ENCODE measurements around the gene BCO1.
A peak's percentile ranks its signal among the peaks of the same experiment; 100 is the strongest.

Gene BCO1

DNA sequence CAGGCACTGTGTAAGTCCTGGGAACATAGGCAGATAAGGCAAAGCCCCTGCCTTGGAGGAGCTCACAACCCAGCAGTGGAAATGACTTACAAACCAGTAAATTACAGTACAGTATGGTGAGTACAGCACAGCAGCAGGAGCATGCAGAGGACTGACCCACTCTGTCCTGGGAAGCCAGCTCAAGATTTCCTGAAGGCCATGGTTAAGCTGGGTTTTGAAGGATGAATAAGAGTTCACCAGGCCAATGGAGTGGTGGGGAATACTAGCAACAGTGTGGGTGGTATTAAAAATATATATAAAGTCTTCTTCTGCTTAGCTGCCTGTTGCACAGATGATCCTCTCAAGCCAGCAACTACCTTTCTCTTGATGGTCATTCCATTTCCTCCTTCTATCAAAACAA lies 73.3 kb downstream of the BCO1 start:
- DNase-seq (ENCODE audit: low spot score) (no peak), ATAC-seq (ENCODE audit: low read depth) (no peak)
- H3K27me3 ChIP-seq (ENCODE audit: insufficient read depth, poor library complexity, severe bottlenecking) = no peaks in the 10 kb centered on the region
- H3K4me3 ChIP-seq (ENCODE audit: severe bottlenecking) = no peak overlapping the region
- H3K36me3 ChIP-seq (ENCODE audit: low read depth) = no peaks in the 10 kb centered on the region
- H3K4me1 ChIP-seq (ENCODE audit: insufficient read depth, poor library complexity, severe bottlenecking) = no peaks in the 10 kb centered on the region
- TF ChIP-seq, protein P1, sequence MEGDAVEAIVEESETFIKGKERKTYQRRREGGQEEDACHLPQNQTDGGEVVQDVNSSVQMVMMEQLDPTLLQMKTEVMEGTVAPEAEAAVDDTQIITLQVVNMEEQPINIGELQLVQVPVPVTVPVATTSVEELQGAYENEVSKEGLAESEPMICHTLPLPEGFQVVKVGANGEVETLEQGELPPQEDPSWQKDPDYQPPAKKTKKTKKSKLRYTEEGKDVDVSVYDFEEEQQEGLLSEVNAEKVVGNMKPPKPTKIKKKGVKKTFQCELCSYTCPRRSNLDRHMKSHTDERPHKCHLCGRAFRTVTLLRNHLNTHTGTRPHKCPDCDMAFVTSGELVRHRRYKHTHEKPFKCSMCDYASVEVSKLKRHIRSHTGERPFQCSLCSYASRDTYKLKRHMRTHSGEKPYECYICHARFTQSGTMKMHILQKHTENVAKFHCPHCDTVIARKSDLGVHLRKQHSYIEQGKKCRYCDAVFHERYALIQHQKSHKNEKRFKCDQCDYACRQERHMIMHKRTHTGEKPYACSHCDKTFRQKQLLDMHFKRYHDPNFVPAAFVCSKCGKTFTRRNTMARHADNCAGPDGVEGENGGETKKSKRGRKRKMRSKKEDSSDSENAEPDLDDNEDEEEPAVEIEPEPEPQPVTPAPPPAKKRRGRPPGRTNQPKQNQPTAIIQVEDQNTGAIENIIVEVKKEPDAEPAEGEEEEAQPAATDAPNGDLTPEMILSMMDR (IDR thresholded peaks at IDR 0.05; ENCODE audit: poor library complexity, severe bottlenecking) = no peak
- H3K9me3 ChIP-seq (ENCODE audit: severe bottlenecking) = no peaks in the 10 kb centered on the region
- H3K27ac ChIP-seq (ENCODE audit: poor library complexity, severe bottlenecking) = no peak overlapping the region

DNA sequence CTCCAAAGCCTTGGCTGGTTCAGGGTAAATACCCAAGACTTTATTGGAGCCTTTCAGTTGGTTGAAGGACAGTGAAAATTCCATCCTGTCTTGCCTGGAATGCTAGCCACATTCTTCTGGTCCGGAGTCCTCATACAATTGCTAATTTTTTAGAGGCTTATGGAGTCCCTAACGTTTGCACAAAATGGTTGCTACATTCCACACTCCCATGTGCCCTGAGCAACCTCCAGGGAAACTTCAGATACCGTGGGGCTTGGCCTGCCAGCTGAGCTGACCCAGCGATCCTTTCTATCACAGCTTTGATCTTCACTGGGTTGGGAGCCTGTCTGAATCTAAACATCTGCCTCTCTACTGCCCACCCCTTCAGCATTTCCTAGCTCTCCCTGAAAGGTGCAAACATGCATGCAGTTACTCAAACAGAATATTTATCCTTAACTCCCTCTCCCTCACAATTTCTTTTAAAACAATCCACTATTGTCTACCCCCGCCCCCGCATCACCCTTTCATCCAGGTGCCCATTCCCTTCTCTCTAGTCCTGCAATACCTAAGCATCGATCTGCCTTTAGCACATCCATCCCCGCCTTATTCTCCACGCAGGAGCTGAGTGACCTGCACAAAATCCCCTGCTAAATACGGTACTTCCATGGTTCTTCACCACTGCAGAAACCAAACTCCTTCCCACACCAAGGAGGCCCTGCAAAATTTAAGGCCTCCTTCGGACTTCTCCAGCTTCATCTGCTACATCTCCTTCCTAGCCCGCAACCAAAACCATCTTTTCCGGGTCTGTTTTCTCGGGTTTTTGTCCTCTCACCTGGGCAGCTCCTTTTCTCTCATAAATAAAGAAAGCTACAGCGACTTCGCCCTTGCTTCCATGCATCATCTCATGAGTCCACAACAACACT lies 75.5 kb downstream of the BCO1 start:
- no peaks in the 10 kb centered on the region for H3K36me3 ChIP-seq (ENCODE audit: low read depth)
- no peak for DNase-seq (ENCODE audit: low spot score)
- no peaks in the 10 kb centered on the region for H3K27me3 ChIP-seq (ENCODE audit: insufficient read depth, poor library complexity, severe bottlenecking)
- peaks cover 4% of the 10 kb centered on the region for H3K4me1 ChIP-seq (ENCODE audit: insufficient read depth, poor library complexity, severe bottlenecking)
- peak overlapping the region; percentile 45 for H3K27ac ChIP-seq (ENCODE audit: poor library complexity, severe bottlenecking)
- H3K9me3 ChIP-seq (ENCODE audit: severe bottlenecking) = no peaks in the 10 kb centered on the region
- no peak for ATAC-seq (ENCODE audit: low read depth)
- TF ChIP-seq, protein P1 (IDR thresholded peaks at IDR 0.05; ENCODE audit: poor library complexity, severe bottlenecking) = no peak
- peak overlapping the region; percentile 62 for H3K4me3 ChIP-seq (ENCODE audit: severe bottlenecking)

DNA sequence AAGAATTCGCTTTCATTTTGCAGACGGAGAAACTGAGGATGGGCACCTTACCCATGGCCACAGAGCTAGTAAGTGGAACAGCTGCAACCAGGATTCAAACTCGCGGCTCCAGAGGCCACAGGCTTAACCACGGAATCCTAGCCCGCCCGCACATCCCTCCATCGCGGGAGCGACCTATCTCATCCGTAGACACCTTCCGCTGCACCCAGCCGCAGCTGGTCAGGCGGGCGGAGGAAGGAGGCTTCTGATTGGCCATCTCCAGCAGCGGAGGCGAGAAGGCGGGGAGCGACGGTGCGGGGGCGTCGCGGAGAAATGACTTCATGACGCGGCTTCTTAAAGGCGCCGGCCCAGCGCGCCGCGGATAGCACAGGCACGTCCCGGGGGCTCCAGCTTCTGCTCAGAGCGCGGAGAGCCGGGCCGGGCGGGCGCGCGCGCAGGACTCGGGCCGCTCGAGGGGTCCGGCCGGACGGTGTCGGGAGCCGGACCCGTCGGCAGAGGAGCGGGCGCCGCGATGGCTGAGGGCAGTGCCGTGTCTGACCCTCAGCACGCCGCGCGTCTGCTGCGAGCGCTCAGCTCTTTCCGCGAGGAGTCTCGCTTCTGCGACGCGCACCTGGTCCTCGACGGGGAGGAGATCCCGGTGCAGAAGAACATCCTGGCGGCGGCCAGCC lies 76.2 kb downstream of the BCO1 start, which contains the start of gene GAN:
Gene GAN (plus strand): TSS at position 360 of the 668 bp plus-strand sequence. CDS start 152 bp downstream, at position 512.
- Histone ChIP-seq H3K27ac (ENCODE audit: poor library complexity, severe bottlenecking) (peak within 1 kb of the TSS; percentile 45), H3K4me3 (ENCODE audit: severe bottlenecking) (peak within 1 kb of the TSS; percentile 62), H3K4me1 (ENCODE audit: insufficient read depth, poor library complexity, severe bottlenecking) (peaks cover 11% of the 10 kb centered on the region), H3K9me3 (ENCODE audit: severe bottlenecking) (no peaks in the 10 kb centered on the region), H3K36me3 (ENCODE audit: low read depth) (no peaks in the 10 kb centered on the region), H3K27me3 (ENCODE audit: insufficient read depth, poor library complexity, severe bottlenecking) (no peaks in the 10 kb centered on the region)
- DNase-seq (ENCODE audit: low spot score) (peak; percentile 95), ATAC-seq (ENCODE audit: low read depth) (peak; percentile 95)
- TF ChIP-seq, protein P1 (IDR thresholded peaks at IDR 0.05; ENCODE audit: poor library complexity, severe bottlenecking) = no peak

DNA sequence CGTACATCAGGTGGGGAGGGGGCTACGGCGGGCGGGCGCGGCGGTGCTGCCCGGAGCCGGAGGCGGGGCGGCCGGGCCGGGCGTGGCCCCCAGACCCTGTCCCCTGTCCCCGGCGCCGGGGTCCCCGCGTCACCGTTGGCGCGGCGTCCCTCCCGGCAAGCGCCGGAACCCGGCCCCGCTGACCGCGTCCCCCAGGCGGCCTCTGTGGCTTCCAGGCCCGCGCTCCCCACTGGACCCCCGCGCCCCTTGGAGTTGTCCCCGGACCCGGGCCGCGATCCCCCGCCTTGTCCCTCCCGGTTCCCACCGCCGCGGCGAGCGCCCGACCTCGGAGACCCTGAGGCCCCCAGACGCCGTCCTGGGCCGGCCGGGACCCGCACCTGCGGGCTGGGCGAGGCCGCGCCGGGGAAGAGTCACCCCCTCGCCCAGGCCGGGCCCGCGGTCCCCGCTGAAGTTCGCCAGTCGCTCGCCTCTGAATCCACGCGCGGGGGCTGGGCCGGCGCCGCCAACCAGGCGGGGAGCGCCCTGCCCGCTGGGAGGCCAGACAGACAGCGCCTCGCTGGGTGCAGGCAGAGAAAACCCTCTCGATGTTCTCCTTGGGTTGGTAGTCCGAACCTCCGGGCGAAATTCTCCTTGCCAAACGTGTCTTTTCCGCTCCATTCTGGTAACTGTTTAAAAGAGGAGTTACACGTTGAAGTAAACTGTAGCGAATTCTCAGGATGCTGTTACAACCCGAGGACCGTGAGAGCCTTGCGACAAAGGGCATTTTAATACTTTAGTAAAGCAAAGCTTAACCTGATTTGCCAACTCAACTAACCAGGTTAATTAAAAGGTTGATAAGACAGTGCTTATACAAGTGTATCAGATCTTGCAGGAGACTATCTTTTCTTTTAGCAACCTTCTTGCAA lies 77.0 kb downstream of the BCO1 start:
- Histone ChIP-seq H3K27ac (ENCODE audit: poor library complexity, severe bottlenecking) (peak overlapping the region; percentile 45), H3K27me3 (ENCODE audit: insufficient read depth, poor library complexity, severe bottlenecking) (no peaks in the 10 kb centered on the region), H3K4me1 (ENCODE audit: insufficient read depth, poor library complexity, severe bottlenecking) (peaks cover 19% of the 10 kb centered on the region), H3K36me3 (ENCODE audit: low read depth) (no peaks in the 10 kb centered on the region), H3K4me3 (ENCODE audit: severe bottlenecking) (peak overlapping the region; percentile 62), H3K9me3 (ENCODE audit: severe bottlenecking) (no peaks in the 10 kb centered on the region)
- ATAC-seq (ENCODE audit: low read depth) (peak; percentile 33; the same call in 2 of the 3 replicates), DNase-seq (ENCODE audit: low spot score) (peak; percentile 64)
- TF ChIP-seq, protein P1 (IDR thresholded peaks at IDR 0.05; ENCODE audit: poor library complexity, severe bottlenecking) = no peak

All from RWPE2 (cell line).